ENCODE measurements around the gene MSI2.

The MSI2 gene

DNA sequence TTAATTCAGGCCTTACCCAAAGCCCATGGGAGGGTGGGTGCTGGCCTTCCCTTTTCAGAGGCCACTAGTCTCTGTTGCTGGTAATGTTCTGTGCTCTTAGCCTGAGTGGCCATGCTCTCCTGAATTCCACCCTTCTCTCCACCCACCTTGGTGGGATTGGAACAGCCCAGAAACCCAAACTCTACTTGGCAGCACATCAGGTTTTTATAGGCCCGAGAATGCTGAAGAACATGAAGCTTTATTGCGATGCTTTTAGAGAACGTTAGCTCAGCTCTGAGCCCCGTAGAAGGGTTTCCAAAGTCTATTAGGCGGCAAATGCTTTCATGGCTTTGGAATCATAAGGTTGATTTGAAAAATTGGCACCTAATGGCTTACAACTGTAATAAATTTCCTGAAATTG, 209.3 kb downstream of the MSI2 start:
- H3K4me1 ChIP-seq (ENCODE audit: control insufficient read depth, insufficient read depth, low read length) = peaks cover 46% of the 10 kb centered on the region
- H3K27me3 ChIP-seq (ENCODE audit: control insufficient read depth, insufficient read depth, low read length) = no peaks in the 10 kb centered on the region

DNA sequence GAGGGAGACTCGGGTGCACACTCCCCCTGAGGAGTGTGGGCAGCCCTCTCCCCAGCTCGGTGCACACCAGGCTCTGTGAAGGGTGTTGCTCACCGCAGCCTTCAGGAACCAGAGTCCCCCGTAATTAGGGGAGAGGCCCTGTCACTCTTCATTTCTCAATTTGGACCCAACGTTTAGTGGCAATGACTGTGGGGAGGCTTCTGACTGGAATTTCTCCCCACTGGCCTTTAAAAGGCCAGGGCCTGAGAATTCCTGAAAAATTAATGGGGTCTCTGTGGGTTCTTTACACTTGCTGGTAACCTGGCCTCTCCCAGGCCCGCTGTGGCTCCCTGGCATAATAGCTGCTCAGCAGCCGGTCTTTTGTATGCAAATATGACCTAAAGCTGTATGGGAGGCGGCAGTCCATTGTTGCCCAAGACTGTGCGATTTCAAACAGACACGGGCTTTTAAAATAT, 209.7 kb downstream of the MSI2 start:
- no peaks in the 10 kb centered on the region for H3K9me3 ChIP-seq (replicated peaks; ENCODE audit: low read length)
- no peaks in the 10 kb centered on the region for H3K36me3 ChIP-seq (ENCODE audit: insufficient read depth, low read length)
- H3K4me1 ChIP-seq (ENCODE audit: control insufficient read depth, insufficient read depth, low read length) = peaks cover 42% of the 10 kb centered on the region
- no peak overlapping the region for H3K9ac ChIP-seq (ENCODE audit: low read depth, low read length)
- no peaks in the 10 kb centered on the region for H3K27me3 ChIP-seq (ENCODE audit: control insufficient read depth, insufficient read depth, low read length)
- no peak overlapping the region for H3K4me2 ChIP-seq (ENCODE audit: low read length)
- no peak overlapping the region for H3K4me3 ChIP-seq (ENCODE audit: low read length)

More for the DNA sequence above, 209.3 kb downstream of the MSI2 start:
- H3K9ac ChIP-seq (ENCODE audit: low read depth, low read length) = no peak overlapping the region
- H3K4me3 ChIP-seq (ENCODE audit: low read length) = no peak overlapping the region
- H3K4me2 ChIP-seq (ENCODE audit: low read length) = no peak overlapping the region
- no peaks in the 10 kb centered on the region for H3K9me3 ChIP-seq (replicated peaks; ENCODE audit: low read length)
- H3K36me3 ChIP-seq (ENCODE audit: insufficient read depth, low read length) = no peaks in the 10 kb centered on the region

DNA sequence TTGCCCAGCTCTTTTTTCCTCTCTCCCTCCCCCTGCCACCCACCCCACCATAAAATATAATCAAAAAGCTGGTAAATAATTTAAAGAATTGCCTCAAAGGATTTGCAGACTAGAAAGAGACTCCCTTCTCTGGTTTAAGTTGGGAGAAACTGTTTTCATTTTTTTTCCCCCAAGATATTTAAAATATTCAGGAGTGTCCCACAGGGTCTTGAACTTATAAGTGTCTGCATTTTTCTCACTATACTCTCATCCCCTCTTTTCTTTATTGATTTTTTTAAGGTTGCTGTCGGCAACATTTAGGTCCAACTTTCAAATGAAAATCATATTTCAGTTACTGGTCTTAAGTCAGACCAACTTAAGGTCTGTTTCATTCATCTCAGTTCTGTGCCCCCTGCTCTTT, 210.2 kb downstream of the MSI2 start:
- Histone ChIP-seq H3K27me3 (ENCODE audit: control insufficient read depth, insufficient read depth, low read length) (no peaks in the 10 kb centered on the region), H3K4me3 (ENCODE audit: low read length) (no peak overlapping the region), H3K4me1 (ENCODE audit: control insufficient read depth, insufficient read depth, low read length) (peaks cover 37% of the 10 kb centered on the region), H3K4me2 (ENCODE audit: low read length) (no peak overlapping the region), H3K36me3 (ENCODE audit: insufficient read depth, low read length) (no peaks in the 10 kb centered on the region), H3K9me3 (replicated peaks; ENCODE audit: low read length) (no peaks in the 10 kb centered on the region), H3K9ac (ENCODE audit: low read depth, low read length) (no peak overlapping the region)

DNA sequence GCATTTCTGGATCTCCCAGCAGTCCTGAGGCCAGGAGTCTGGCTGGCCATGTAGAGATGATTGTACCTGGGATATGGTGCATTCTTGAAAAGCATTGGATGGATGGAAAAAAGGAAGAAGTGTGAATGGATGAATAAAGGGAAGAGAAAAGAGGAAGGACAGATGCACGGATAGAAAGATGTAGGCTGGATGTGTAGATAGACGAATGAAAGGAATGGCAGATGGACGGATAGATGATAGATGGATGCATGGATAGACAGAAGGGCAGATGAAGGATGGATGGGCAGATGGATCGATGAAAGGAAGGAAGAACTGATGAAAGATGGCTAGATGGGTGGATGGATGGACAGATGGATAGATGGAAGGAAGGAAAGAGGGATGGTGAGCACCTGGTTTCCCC, 210.9 kb downstream of the MSI2 start:
- no peaks in the 10 kb centered on the region for H3K27me3 ChIP-seq (ENCODE audit: control insufficient read depth, insufficient read depth, low read length)
- H3K4me1 ChIP-seq (ENCODE audit: control insufficient read depth, insufficient read depth, low read length) = peaks cover 30% of the 10 kb centered on the region
- no peak overlapping the region for H3K4me3 ChIP-seq (ENCODE audit: low read length)
- no peaks in the 10 kb centered on the region for H3K36me3 ChIP-seq (ENCODE audit: insufficient read depth, low read length)
- H3K9ac ChIP-seq (ENCODE audit: low read depth, low read length) = no peak overlapping the region
- H3K4me2 ChIP-seq (ENCODE audit: low read length) = no peak overlapping the region
- H3K9me3 ChIP-seq (replicated peaks; ENCODE audit: low read length) = no peaks in the 10 kb centered on the region

DNA sequence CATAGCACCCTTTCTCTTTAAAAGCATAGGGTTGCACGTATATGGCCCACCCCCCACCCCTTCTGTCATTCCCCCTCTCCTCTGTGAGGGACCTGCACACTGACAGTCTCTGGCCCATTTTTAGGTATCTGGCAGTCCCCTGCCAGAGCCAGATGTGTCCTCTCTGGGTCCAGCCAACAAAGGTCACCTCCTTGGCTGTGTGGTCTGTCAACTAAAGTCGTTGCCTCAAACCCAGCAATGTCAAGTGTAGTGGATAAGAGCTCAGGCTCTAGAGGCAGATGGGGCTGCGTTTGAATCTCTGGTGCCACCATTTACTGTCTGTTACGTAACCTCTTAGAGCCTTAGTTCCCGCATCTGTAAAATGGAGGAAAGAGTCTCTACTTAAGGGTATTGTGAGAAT, 211.5 kb downstream of the MSI2 start:
- H3K9me3 ChIP-seq (replicated peaks; ENCODE audit: low read length) = no peaks in the 10 kb centered on the region
- H3K27me3 ChIP-seq (ENCODE audit: control insufficient read depth, insufficient read depth, low read length) = no peaks in the 10 kb centered on the region
- H3K4me3 ChIP-seq (ENCODE audit: low read length) = no peak overlapping the region
- peaks cover 25% of the 10 kb centered on the region for H3K4me1 ChIP-seq (ENCODE audit: control insufficient read depth, insufficient read depth, low read length)
- H3K9ac ChIP-seq (ENCODE audit: low read depth, low read length) = no peak overlapping the region
- H3K4me2 ChIP-seq (ENCODE audit: low read length) = no peak overlapping the region
- no peaks in the 10 kb centered on the region for H3K36me3 ChIP-seq (ENCODE audit: insufficient read depth, low read length)

DNA sequence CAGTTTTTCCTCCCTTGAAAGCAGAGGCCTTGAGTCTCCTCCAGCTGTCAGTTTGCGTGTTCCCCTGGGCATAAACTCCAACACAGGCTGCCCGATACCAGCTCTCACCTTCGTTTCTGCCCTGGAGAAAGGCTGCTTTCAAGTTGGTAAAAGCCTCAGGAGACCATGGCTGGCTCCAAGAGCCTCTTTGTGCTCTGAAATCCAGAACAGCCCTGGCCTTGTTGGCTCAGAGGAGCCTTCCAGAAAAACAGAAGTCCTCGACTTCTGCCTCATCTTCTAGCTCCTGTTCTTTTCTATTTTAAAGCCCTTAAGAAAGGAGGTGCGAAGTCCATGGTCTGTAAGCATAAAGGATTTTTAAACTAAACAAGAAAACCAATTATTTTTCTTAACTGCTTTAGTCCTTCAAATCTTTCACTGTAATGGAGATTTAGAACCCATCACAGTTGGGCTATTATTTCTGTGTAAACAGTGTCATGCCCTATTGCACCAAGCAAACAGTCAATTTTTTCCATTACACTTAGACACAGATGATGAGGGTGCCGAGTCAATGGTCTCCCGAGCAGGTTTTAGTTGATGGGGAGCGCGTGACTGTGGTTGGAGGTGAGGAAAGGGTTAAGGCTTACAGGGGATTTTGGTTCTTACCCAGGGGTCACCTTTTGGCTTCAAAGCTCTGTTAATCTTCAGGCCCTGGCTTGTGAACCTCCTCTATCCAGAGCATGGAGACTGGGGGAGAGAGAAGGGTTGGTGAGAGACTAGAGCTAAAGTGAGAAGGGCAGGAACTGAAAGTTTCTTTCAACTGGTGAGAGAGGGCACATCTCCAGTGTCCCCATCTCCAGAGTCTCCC, 212.8 kb downstream of the MSI2 start:
- no peak overlapping the region for H3K4me2 ChIP-seq (ENCODE audit: low read length)
- no peak overlapping the region for H3K4me3 ChIP-seq (ENCODE audit: low read length)
- no peaks in the 10 kb centered on the region for H3K9me3 ChIP-seq (replicated peaks; ENCODE audit: low read length)
- no peaks in the 10 kb centered on the region for H3K27me3 ChIP-seq (ENCODE audit: control insufficient read depth, insufficient read depth, low read length)
- H3K9ac ChIP-seq (ENCODE audit: low read depth, low read length) = no peak overlapping the region
- H3K4me1 ChIP-seq (ENCODE audit: control insufficient read depth, insufficient read depth, low read length) = peaks cover 19% of the 10 kb centered on the region
- no peaks in the 10 kb centered on the region for H3K36me3 ChIP-seq (ENCODE audit: insufficient read depth, low read length)

DNA sequence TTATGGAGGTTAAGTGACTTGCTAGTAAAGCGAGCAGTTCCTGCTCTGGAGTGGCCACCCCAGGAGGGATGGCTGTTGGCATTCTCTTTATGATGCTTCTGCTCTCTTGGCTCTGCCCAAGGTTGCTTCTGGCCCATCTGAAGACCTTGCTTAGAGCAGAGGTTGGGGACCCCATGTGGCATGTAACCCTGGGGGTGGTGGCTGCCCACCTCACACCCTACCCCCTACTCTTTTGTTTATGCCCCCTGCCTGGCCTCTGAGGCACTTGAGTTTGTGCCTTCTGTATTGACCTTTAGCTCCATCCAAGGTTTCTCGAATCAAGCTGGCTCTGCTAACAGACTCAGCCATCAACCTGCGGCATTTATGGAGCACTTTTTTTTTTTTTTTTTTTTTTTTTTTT, 214.6 kb downstream of the MSI2 start:
- no peak overlapping the region for H3K4me2 ChIP-seq (ENCODE audit: low read length)
- H3K9ac ChIP-seq (ENCODE audit: low read depth, low read length) = no peak overlapping the region
- H3K9me3 ChIP-seq (replicated peaks; ENCODE audit: low read length) = no peaks in the 10 kb centered on the region
- H3K36me3 ChIP-seq (ENCODE audit: insufficient read depth, low read length) = no peaks in the 10 kb centered on the region
- H3K27me3 ChIP-seq (ENCODE audit: control insufficient read depth, insufficient read depth, low read length) = no peaks in the 10 kb centered on the region
- H3K4me1 ChIP-seq (ENCODE audit: control insufficient read depth, insufficient read depth, low read length) = peaks cover 11% of the 10 kb centered on the region
- no peak overlapping the region for H3K4me3 ChIP-seq (ENCODE audit: low read length)

DNA sequence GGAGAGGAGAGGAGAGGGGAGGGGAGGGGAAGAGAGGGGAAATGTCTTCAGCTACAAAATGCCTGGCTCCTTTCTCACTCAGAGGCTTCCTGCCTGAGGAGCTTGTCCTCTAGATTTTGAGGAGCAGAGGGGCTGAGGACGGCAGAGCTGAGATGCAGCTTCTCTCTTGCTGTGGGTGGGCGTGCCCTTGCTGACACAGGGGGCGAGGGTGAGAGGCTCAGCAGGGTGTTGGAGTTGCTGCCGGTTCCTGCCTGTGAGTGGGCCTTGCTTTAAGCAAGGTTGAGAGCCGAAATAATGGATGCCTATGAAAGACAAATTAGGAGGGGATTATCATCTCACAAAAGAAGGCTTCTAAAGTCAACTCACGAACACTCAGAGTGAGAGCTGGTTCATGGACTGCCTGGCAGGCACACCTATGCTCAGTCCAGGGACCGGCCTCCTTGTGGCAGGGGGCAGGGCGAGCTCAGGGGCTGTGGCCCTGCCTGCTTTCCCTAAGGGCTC, 215.6 kb downstream of the MSI2 start:
- no peaks in the 10 kb centered on the region for H3K36me3 ChIP-seq (ENCODE audit: insufficient read depth, low read length)
- H3K4me3 ChIP-seq (ENCODE audit: low read length) = no peak overlapping the region
- no peaks in the 10 kb centered on the region for H3K27me3 ChIP-seq (ENCODE audit: control insufficient read depth, insufficient read depth, low read length)
- peaks cover 7% of the 10 kb centered on the region for H3K4me1 ChIP-seq (ENCODE audit: control insufficient read depth, insufficient read depth, low read length)
- H3K9me3 ChIP-seq (replicated peaks; ENCODE audit: low read length) = no peaks in the 10 kb centered on the region
- no peak overlapping the region for H3K9ac ChIP-seq (ENCODE audit: low read depth, low read length)
- no peak overlapping the region for H3K4me2 ChIP-seq (ENCODE audit: low read length)

DNA sequence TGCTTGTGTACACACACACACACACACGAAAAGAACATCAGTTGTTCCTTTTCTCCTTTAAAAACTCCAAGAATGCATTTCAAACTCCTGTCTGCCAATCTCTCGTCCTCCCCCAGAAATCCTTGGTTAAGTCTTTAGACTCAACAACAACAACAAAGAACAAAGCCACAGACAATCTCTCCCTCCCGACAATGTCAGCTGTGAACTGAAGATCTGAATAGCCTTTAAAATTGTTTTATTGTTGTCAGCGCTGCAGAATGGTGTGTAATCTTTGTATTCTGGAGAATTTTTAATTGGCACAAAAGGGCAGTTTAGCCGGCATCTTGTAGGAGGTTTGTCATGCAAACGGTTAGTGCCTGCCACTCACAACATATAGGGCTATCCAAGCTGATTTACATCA, 219.5 kb downstream of the MSI2 start:
- Histone ChIP-seq H3K9ac (ENCODE audit: low read depth, low read length) (no peak overlapping the region), H3K4me1 (ENCODE audit: control insufficient read depth, insufficient read depth, low read length) (peaks cover 12% of the 10 kb centered on the region), H3K4me2 (ENCODE audit: low read length) (no peak overlapping the region), H3K27me3 (ENCODE audit: control insufficient read depth, insufficient read depth, low read length) (no peaks in the 10 kb centered on the region), H3K4me3 (ENCODE audit: low read length) (no peak overlapping the region), H3K36me3 (ENCODE audit: insufficient read depth, low read length) (no peaks in the 10 kb centered on the region), H3K9me3 (replicated peaks; ENCODE audit: low read length) (no peaks in the 10 kb centered on the region)

DNA sequence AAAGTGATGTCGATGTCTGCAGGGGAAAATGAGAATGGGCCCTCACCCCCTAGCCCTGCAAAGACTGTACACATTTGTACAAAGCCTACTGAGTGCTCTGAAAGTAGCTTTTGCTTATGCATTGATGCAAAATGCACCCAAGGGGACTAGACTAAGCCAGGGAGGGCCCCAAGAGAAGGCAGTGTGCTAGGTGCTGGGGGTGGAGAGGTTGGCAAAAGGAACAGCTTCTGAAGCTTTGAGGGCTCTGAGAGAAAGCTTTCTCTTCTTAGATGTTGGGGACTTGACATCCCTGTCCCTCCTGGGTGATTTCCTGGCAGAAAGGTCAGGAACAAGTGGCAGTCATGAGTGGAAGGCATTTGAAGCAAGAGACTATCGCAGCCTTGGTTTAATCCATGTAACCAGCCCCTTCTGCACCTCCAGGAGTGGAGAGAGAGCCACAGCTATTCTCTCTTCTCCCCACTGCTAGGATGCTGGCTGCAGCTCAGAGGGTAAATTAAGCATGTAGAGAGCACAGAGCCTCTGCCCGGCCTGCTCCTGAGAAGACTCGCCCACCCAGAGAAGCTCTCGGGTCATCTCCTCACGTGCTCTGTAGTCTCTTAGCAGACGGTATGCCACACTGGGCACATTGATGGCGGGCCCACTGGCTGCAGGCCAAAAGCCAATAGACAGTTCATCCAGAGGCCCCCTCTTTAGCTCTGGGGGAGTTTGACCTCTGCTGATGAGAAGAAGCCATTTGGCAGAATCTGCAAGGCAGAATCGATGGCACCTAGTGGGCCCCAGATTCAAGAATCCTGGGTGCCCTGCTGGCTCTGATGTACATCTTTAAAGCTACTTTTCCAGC, 221.4 kb downstream of the MSI2 start:
- Histone ChIP-seq H3K4me2 (ENCODE audit: low read length) (no peak overlapping the region), H3K27me3 (ENCODE audit: control insufficient read depth, insufficient read depth, low read length) (no peaks in the 10 kb centered on the region), H3K9me3 (replicated peaks; ENCODE audit: low read length) (no peaks in the 10 kb centered on the region), H3K9ac (ENCODE audit: low read depth, low read length) (no peak overlapping the region), H3K4me1 (ENCODE audit: control insufficient read depth, insufficient read depth, low read length) (peaks cover 32% of the 10 kb centered on the region), H3K4me3 (ENCODE audit: low read length) (no peak overlapping the region), H3K36me3 (ENCODE audit: insufficient read depth, low read length) (no peaks in the 10 kb centered on the region)

DNA sequence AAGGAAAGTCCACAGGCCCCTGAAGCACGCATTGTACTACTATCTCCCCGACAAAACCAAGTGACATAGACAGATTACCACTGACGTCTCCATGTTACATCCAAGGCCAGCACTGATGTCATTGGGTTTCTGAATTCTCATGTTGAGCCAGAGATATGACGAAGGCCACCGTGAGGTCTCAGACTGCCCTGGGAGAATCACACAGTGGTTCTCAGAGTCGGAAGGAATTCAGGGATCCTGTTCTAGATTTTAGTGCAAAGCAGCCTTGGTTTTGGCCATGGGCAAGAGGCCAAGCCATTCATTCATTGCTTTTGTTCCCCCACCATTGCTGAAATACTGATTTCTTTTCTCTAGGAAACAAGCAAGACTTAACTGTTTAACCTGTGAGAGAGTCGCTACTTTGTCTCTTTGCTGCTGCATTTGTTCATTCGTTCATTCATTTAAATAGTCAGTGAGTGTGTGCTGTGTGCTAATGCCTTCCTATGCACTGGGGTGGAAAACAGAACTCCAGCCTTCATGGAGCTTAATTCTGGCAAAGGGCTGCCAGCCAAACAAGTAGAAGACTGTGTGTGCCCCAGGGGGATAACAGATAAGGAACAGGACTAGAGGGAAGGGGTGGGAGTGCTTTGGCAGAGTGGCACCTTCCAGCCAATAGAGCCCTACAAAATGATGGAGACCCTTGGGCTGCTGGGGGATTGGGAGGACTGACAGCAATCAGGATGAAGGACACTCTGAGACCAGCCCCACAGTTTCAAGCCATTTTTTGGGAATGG, 222.3 kb downstream of the MSI2 start:
- H3K4me3 ChIP-seq (ENCODE audit: low read length) = no peak overlapping the region
- H3K9me3 ChIP-seq (replicated peaks; ENCODE audit: low read length) = no peaks in the 10 kb centered on the region
- H3K36me3 ChIP-seq (ENCODE audit: insufficient read depth, low read length) = no peaks in the 10 kb centered on the region
- H3K4me1 ChIP-seq (ENCODE audit: control insufficient read depth, insufficient read depth, low read length) = peaks cover 28% of the 10 kb centered on the region
- no peak overlapping the region for H3K4me2 ChIP-seq (ENCODE audit: low read length)
- H3K9ac ChIP-seq (ENCODE audit: low read depth, low read length) = no peak overlapping the region
- H3K27me3 ChIP-seq (ENCODE audit: control insufficient read depth, insufficient read depth, low read length) = no peaks in the 10 kb centered on the region

Data from skeletal muscle satellite cell (primary cell).